ENCODE results near the gene TJP1. TPM values are rescaled to one million over a fixed set of nuclear protein-coding genes. Genes with fewer than 3 reads are reported as not detected.

TJP1 gene
- total RNA-seq, 1 experiment from 2014 or later: 181 TPM

GRCh38 chr15:29863438-29863837 lies 41.2 kb upstream of the TJP1 start:
- H3K4me1 ChIP-seq: peaks cover 5% of the 10 kb centered on the region; the same call in 1 of the 2 replicates
- TF ChIP-seq CTCF (IDR thresholded peaks at IDR 0.05; ENCODE audit: insufficient read depth in 1 of 2, low read depth in 1 of 2, low read length in 1 of 2, severe bottlenecking in 1 of 2, unreplicated experiment in 1 of 2): no peak
- BruUV-seq (replicated peaks): no TSS peak
- no peaks in the 10 kb centered on the region for H3K36me3 ChIP-seq (ENCODE audit: control insufficient read depth, insufficient read depth, low read length)
- Mint-ChIP-seq H3K36me3 (ENCODE audit: insufficient read depth, unreplicated experiment) (no peaks in the 10 kb centered on the region), H3K9me3 (ENCODE audit: unreplicated experiment) (no peaks in the 10 kb centered on the region), H3K4me1 (ENCODE audit: low read depth, unreplicated experiment) (peaks cover 7% of the 10 kb centered on the region), H3K27ac (ENCODE audit: unreplicated experiment) (no peak overlapping the region), H3K4me3 (ENCODE audit: unreplicated experiment) (no peak overlapping the region), H3K27me3 (ENCODE audit: insufficient read depth, unreplicated experiment) (no peaks in the 10 kb centered on the region)
- ChIA-PET POLR2A (no interaction called here), CTCF (no interaction called here)
- no peaks in the 10 kb centered on the region for H3K9me3 ChIP-seq
- no peak overlapping the region for H3K4me3 ChIP-seq (ENCODE audit: low read depth, low read length)
- no peaks in the 10 kb centered on the region for H3K27me3 ChIP-seq (replicated peaks; ENCODE audit: control insufficient read depth, insufficient read depth, low read length)
- no peak for DNase-seq
- intact Hi-C loops (cut with micrococcal nuclease; ENCODE audit: unreplicated experiment): loop anchor here (5.0 kb wide), 2 partner anchors 41 to 64 kb away; partner anchors contain the start of gene TJP1

DNA sequence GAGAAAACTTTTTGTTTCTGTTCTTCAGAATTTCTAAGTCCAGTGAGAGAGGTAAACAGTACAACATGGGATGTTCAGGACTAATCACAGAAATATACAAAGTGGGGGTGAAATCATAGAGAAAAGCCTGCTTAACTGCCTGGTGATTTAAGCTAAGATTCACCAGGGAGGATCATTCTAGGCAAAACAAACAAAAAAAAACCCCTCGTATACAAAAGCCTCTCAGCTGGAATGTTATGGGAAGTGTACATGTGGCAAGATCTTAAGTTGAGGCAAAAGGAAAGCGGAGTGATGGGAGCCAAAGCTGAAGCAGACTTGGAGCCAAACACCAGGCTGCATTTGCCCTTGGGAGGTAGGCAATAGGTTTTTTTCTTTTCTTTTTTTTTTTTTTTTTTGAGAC lies 40.0 kb upstream of the TJP1 start:
- Histone ChIP-seq H3K4me1 (peaks cover 5% of the 10 kb centered on the region; the same call in 1 of the 2 replicates), H3K27me3 (replicated peaks; ENCODE audit: control insufficient read depth, insufficient read depth, low read length) (no peaks in the 10 kb centered on the region), H3K4me3 (ENCODE audit: low read depth, low read length) (no peak overlapping the region), H3K9me3 (no peaks in the 10 kb centered on the region), H3K36me3 (ENCODE audit: control insufficient read depth, insufficient read depth, low read length) (no peaks in the 10 kb centered on the region)
- no peak overlapping the region for H3K27ac Mint-ChIP-seq (ENCODE audit: unreplicated experiment)
- peaks cover 7% of the 10 kb centered on the region for H3K4me1 Mint-ChIP-seq (ENCODE audit: low read depth, unreplicated experiment)
- H3K36me3 Mint-ChIP-seq (ENCODE audit: insufficient read depth, unreplicated experiment): no peaks in the 10 kb centered on the region
- no peak for DNase-seq
- H3K4me3 Mint-ChIP-seq (ENCODE audit: unreplicated experiment): no peak overlapping the region
- CTCF ChIA-PET: interaction anchor here (1.6 kb wide), 1 partner anchor 63 kb away, joined by 5 read pairs; no protein-coding TSS in a partner anchor
- TF ChIP-seq CTCF (IDR thresholded peaks at IDR 0.05; ENCODE audit: insufficient read depth in 1 of 2, low read depth in 1 of 2, low read length in 1 of 2, severe bottlenecking in 1 of 2, unreplicated experiment in 1 of 2): no peak
- no TSS peak for BruUV-seq (replicated peaks)
- H3K27me3 Mint-ChIP-seq (ENCODE audit: insufficient read depth, unreplicated experiment): no peaks in the 10 kb centered on the region
- intact Hi-C loops (cut with micrococcal nuclease; ENCODE audit: unreplicated experiment): loop anchor here (5.0 kb wide), 2 partner anchors 40 to 65 kb away; partner anchors contain the start of gene TJP1
- H3K9me3 Mint-ChIP-seq (ENCODE audit: unreplicated experiment): no peaks in the 10 kb centered on the region
- POLR2A ChIA-PET: interaction anchor here (0.6 to 0.7 kb wide), 2 partner anchors 41 to 191 kb away, joined by 3 to 7 read pairs; no protein-coding TSS in a partner anchor

- TF ChIP-seq CTCF (IDR thresholded peaks at IDR 0.05; ENCODE audit: insufficient read depth in 1 of 2, low read depth in 1 of 2, low read length in 1 of 2, severe bottlenecking in 1 of 2, unreplicated experiment in 1 of 2): no peak
- no TSS peak for BruUV-seq (replicated peaks)
- no peaks in the 10 kb centered on the region for H3K27me3 Mint-ChIP-seq (ENCODE audit: insufficient read depth, unreplicated experiment)
- H3K4me1 Mint-ChIP-seq (ENCODE audit: low read depth, unreplicated experiment): peaks cover 7% of the 10 kb centered on the region
- Histone ChIP-seq H3K36me3 (ENCODE audit: control insufficient read depth, insufficient read depth, low read length) (no peaks in the 10 kb centered on the region), H3K4me3 (ENCODE audit: low read depth, low read length) (no peak overlapping the region), H3K27me3 (replicated peaks; ENCODE audit: control insufficient read depth, insufficient read depth, low read length) (no peaks in the 10 kb centered on the region), H3K4me1 (peaks cover 5% of the 10 kb centered on the region; the same call in 1 of the 2 replicates), H3K9me3 (no peaks in the 10 kb centered on the region)
- intact Hi-C loops (cut with micrococcal nuclease; ENCODE audit: unreplicated experiment): loop anchor here (5.0 kb wide), 2 partner anchors 39 to 66 kb away; partner anchors contain the start of gene TJP1
- no peak overlapping the region for H3K27ac Mint-ChIP-seq (ENCODE audit: unreplicated experiment)
- no peaks in the 10 kb centered on the region for H3K36me3 Mint-ChIP-seq (ENCODE audit: insufficient read depth, unreplicated experiment)
- CTCF ChIA-PET: no interaction called here
- H3K9me3 Mint-ChIP-seq (ENCODE audit: unreplicated experiment): no peaks in the 10 kb centered on the region
- DNase-seq: no peak
- POLR2A ChIA-PET: no interaction called here
- H3K4me3 Mint-ChIP-seq (ENCODE audit: unreplicated experiment): no peak overlapping the region
Observed at GRCh38 chr15:29860872-29861271, 38.6 kb upstream of the TJP1 start.
